Calu3 (cell line): ENCODE measurements around the gene CACNA1D. TPM values are rescaled to one million over a fixed set of nuclear protein-coding genes. Genes with fewer than 3 reads are reported as not detected.

Experiments
- BruUV-seq: library from RNA; stranded (reverse); fragments of 400-500 nt; replicated peaks from 2 replicates; lab custom pipeline; 2021; lab: Mats Ljungman, UMichigan
- CTCF ChIA-PET: fragments of 300-600 bp; sonication (Branson Sonifier 250); formaldehyde crosslinking; loops from one replicate; lab custom pipeline; 2022; ENCODE audit warnings: antibody characterized with exemption; lab: Charles Lee
- DNase-seq: peaks from one replicate; pipeline ENCODE4 v3.0.0; 2022
- H3K27ac Mint-ChIP-seq: one replicate; pipeline ENCODE4 v1.8.0; 2022; ENCODE audit warnings: mixed read lengths; ENCODE audit not compliant: unreplicated experiment
- H3K27me3 Mint-ChIP-seq: one replicate; pipeline ENCODE4 v1.8.0; 2022; ENCODE audit warnings: mixed read lengths; ENCODE audit not compliant: unreplicated experiment
- H3K36me3 Mint-ChIP-seq: one replicate; pipeline ENCODE4 v1.8.0; 2022; ENCODE audit warnings: mild to moderate bottlenecking, moderate library complexity, mixed read lengths; ENCODE audit not compliant: insufficient read depth, unreplicated experiment
- H3K4me1 Mint-ChIP-seq: one replicate; pipeline ENCODE4 v1.8.0; 2022; ENCODE audit warnings: mild to moderate bottlenecking, low read depth, mixed read lengths; ENCODE audit not compliant: unreplicated experiment
- H3K4me3 Mint-ChIP-seq: one replicate; pipeline ENCODE4 v1.8.0; 2022; ENCODE audit warnings: mild to moderate bottlenecking, low read depth, moderate library complexity, mixed read lengths; ENCODE audit not compliant: unreplicated experiment
- H3K9me3 Mint-ChIP-seq: one replicate; pipeline ENCODE4 v1.8.0; 2022; ENCODE audit warnings: low read depth, mixed read lengths; ENCODE audit not compliant: unreplicated experiment
- intact Hi-C: fragments of 100-400 bp; cut with micrococcal nuclease; formaldehyde crosslinking; loops from one replicate; pipeline ENCODE4 v1.10.0; 2022; ENCODE audit not compliant: unreplicated experiment
- total RNA-seq: library from RNA; stranded (reverse); gene quantifications from 2 replicates; pipeline ENCODE4 v1.2.3, GENCODE V29; 2022
- TF ChIP-seq, protein P1 (sequence below): fragments of 200-600 bp; IDR thresholded peaks from one replicate; pipeline ENCODE4 v1.8.0; 2022; ENCODE audit warnings: antibody characterized with exemption; ENCODE audit not compliant: unreplicated experiment

Gene CACNA1D
- total RNA-seq, 1 experiment from 2014 or later = 48.3 TPM

DNA sequence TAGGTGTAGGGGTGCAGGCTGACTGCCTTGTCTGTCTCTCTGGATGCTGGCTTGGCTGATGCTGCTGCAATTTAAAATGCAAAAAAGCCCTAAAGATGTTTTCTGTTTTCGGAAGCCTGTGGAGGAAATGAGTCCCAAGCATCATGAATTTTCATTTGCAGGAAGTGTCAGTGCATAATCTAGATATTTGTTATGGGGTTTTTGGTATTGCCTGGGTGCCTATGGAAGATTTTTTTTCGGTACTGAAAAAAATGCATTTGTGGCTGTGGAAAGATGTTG, 1.9 kb downstream of the CACNA1D start:
- no peaks in the 10 kb centered on the region for H3K27me3 Mint-ChIP-seq
- H3K27ac Mint-ChIP-seq = no peak overlapping the region
- TF ChIP-seq, protein P1, sequence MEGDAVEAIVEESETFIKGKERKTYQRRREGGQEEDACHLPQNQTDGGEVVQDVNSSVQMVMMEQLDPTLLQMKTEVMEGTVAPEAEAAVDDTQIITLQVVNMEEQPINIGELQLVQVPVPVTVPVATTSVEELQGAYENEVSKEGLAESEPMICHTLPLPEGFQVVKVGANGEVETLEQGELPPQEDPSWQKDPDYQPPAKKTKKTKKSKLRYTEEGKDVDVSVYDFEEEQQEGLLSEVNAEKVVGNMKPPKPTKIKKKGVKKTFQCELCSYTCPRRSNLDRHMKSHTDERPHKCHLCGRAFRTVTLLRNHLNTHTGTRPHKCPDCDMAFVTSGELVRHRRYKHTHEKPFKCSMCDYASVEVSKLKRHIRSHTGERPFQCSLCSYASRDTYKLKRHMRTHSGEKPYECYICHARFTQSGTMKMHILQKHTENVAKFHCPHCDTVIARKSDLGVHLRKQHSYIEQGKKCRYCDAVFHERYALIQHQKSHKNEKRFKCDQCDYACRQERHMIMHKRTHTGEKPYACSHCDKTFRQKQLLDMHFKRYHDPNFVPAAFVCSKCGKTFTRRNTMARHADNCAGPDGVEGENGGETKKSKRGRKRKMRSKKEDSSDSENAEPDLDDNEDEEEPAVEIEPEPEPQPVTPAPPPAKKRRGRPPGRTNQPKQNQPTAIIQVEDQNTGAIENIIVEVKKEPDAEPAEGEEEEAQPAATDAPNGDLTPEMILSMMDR = no peak
- H3K36me3 Mint-ChIP-seq = peaks cover 25% of the 10 kb centered on the region
- CTCF ChIA-PET = no interaction called here
- BruUV-seq = no TSS peak
- no peaks in the 10 kb centered on the region for H3K9me3 Mint-ChIP-seq
- peak overlapping the region; percentile 71 for H3K4me3 Mint-ChIP-seq
- no peak for DNase-seq
- intact Hi-C loops = no loop called here
- H3K4me1 Mint-ChIP-seq = peaks cover 14% of the 10 kb centered on the region

DNA sequence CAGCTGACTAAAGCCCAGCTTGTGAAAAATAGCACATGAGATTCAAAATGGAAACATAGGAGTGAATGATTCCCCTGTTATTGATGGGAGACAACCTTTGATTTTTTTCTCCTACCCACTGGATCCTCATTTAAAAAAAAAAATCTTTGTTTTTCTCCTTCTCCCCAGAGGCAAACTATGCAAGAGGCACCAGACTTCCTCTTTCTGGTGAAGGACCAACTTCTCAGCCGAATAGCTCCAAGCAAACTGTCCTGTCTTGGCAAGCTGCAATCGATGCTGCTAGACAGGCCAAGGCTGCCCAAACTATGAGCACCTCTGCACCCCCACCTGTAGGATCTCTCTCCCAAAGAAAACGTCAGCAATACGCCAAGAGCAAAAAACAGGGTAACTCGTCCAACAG, 2.6 kb downstream of the CACNA1D start:
- intact Hi-C loops = no loop called here
- H3K4me1 Mint-ChIP-seq = peaks cover 14% of the 10 kb centered on the region
- no peak for DNase-seq
- H3K27ac Mint-ChIP-seq = no peak overlapping the region
- peaks cover 25% of the 10 kb centered on the region for H3K36me3 Mint-ChIP-seq
- no peak overlapping the region for H3K4me3 Mint-ChIP-seq
- H3K27me3 Mint-ChIP-seq = no peaks in the 10 kb centered on the region
- BruUV-seq = no TSS peak
- CTCF ChIA-PET = no interaction called here
- H3K9me3 Mint-ChIP-seq = no peaks in the 10 kb centered on the region
- TF ChIP-seq, protein P1 = no peak

DNA sequence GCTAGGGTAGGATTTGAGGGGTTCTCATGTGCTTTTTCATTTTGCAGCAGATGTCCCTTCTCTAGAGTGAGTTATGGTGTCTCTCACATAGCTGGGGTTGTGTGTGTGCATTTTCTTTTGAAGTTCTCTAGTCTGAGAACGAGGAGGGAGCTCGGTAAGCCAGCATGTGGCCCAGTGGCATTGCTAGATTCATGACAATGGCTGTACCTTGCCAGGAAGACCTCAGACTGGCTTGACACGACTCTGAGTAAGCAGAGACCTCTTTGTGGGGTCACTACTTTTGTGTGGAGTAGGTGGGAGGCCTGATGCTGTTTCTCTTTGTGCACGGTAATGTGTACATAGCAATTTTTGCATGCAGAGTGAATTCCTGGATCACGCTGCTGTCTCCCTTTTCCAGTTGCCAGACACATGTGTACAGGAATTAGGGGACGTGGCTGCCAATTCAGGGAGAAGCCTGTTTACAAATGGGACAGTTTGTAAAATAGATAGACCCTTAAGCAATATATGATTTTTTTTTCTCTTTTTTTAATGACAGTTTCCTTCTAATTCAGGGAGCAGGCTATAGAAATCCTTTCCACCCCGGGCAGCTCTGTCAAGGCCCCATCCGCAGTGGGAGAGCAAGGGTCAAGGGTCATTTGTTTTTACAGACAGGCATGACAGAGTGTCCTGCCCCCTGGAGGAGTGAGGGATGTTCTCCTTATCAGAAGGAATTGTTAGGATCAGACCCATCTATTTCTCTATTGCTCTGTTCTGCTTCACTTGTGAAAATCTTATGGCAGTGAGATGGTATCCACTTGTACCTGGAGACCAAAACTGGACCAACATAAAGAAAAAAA, 4.6 kb downstream of the CACNA1D start:
- Mint-ChIP-seq H3K27me3 (no peaks in the 10 kb centered on the region), H3K27ac (no peak overlapping the region), H3K4me1 (peaks cover 14% of the 10 kb centered on the region), H3K9me3 (no peaks in the 10 kb centered on the region), H3K36me3 (peaks cover 25% of the 10 kb centered on the region), H3K4me3 (no peak overlapping the region)
- no peak for DNase-seq
- no TSS peak for BruUV-seq
- CTCF ChIA-PET = no interaction called here
- TF ChIP-seq, protein P1 = no peak
- intact Hi-C loops = no loop called here

DNA sequence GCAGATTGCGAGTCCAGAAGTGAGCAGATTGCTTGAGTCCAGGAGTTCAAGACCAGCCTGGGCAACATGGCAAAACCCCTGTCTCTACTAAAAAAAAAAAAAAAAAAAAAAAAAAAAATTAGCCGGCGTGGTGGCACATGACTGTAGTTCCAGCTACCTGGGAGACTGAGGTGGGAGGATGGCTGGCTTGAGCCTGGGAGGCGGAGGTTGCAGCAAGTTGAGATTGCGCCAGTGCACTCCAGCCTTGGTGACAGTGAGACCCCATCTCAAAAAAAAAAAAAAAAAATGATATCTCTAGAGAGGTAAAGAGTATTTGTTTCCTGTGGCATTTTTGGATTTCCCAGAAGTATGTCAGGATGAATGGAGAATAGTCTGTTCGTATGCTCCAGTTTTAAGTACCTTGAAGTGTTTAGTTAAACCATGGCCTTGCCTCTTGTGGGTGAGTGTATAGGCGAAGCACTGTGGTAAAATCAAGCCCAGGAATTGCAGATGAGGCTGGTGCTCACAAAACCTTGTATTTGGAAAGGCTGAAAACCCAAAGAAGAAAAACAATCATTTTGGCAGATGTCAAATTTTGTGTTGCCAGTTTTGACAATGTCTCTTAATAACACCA, 5.9 kb downstream of the CACNA1D start:
- intact Hi-C loops = no loop called here
- Mint-ChIP-seq H3K27me3 (no peaks in the 10 kb centered on the region), H3K4me1 (peaks cover 14% of the 10 kb centered on the region), H3K9me3 (no peaks in the 10 kb centered on the region), H3K36me3 (peaks cover 20% of the 10 kb centered on the region), H3K4me3 (no peak overlapping the region), H3K27ac (no peak overlapping the region)
- TF ChIP-seq, protein P1 = no peak
- DNase-seq = no peak
- CTCF ChIA-PET = no interaction called here
- BruUV-seq = no TSS peak
